ENCODE measurements around the gene DFFB.

The DFFB gene

DNA sequence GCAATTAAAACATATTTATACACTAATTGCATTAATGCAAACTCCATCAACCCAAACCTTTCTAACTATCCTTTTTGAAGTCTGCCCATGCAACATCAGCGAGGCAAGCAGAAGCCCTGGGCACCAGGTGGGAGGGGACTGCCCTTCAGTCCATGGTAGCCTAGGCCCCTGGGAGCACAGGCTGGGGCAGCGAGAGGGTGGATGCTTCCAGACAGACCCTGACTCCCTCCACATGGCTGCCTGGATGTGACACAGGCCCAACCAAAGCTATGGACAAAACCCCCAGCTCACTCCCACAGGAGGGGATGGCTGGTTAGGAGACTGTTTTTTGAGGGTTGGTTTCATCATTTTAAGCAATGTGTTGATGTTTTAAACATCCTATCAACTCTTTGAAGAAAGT is 43.2 kb upstream of the DFFB start:
- TF ChIP-seq SIN3A (IDR thresholded peaks at IDR 0.05; ENCODE audit: borderline replicate concordance, insufficient read depth, low read length): no peak
- no peak for TF ChIP-seq TAF1 (IDR thresholded peaks at IDR 0.05; ENCODE audit: borderline replicate concordance, insufficient read depth, low read length)

DNA sequence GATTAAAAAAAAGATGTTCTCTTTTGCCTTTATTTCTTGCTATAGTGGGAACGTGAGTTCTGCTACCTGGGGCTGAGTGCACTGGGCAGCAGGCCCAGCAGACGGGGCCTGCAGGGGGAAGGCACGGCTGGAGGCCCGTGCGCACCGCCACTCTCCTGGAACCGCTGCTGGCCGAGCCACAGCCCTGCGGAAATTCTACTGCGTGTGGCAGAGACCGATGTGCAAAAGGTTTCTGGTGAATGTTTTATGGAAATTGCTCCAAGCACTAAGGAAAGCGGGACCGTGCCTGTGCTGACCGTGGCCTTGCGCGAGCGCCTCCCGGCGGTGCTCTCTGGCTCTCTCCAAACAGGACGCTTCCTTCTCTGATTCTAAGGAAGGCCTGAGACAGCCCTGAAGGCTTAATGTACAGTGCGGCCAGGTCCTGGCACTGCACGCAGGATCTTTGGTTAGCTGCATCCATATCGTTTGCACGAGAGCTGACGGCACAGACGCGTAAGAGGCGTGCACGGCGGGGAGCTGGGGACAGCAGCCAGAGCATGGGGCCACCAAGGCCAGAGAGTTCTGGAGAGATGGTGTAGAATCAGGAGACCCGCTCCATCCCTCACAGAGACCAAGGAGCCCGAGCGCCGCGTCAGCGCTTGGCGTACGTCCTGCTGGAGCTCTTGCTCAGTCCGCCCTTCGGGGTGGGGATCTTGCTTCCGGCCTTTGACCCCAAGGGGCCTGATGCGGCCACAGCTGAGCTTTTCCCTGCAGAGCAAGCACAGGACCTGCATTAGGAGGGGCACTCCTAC is 42.3 kb upstream of the DFFB start:
- TF ChIP-seq FOXP2 (optimal IDR thresholded peaks at IDR 0.05; ENCODE audit: borderline replicate concordance, extremely low read depth, extremely low read length, insufficient read depth) (no peak), POLR2AphosphoS5 (IDR thresholded peaks at IDR 0.05; ENCODE audit: low read depth, low read length) (no peak), SIN3A (IDR thresholded peaks at IDR 0.05; ENCODE audit: borderline replicate concordance, insufficient read depth, low read length) (no peak), TAF1 (IDR thresholded peaks at IDR 0.05; ENCODE audit: borderline replicate concordance, insufficient read depth, low read length) (no peak)
- TF ChIP-seq, protein P1, sequence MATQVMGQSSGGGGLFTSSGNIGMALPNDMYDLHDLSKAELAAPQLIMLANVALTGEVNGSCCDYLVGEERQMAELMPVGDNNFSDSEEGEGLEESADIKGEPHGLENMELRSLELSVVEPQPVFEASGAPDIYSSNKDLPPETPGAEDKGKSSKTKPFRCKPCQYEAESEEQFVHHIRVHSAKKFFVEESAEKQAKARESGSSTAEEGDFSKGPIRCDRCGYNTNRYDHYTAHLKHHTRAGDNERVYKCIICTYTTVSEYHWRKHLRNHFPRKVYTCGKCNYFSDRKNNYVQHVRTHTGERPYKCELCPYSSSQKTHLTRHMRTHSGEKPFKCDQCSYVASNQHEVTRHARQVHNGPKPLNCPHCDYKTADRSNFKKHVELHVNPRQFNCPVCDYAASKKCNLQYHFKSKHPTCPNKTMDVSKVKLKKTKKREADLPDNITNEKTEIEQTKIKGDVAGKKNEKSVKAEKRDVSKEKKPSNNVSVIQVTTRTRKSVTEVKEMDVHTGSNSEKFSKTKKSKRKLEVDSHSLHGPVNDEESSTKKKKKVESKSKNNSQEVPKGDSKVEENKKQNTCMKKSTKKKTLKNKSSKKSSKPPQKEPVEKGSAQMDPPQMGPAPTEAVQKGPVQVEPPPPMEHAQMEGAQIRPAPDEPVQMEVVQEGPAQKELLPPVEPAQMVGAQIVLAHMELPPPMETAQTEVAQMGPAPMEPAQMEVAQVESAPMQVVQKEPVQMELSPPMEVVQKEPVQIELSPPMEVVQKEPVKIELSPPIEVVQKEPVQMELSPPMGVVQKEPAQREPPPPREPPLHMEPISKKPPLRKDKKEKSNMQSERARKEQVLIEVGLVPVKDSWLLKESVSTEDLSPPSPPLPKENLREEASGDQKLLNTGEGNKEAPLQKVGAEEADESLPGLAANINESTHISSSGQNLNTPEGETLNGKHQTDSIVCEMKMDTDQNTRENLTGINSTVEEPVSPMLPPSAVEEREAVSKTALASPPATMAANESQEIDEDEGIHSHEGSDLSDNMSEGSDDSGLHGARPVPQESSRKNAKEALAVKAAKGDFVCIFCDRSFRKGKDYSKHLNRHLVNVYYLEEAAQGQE (IDR thresholded peaks at IDR 0.05; ENCODE audit: insufficient read depth in 1 of 2, low read depth in 2 of 2, low read length in 2 of 2): no peak

DNA sequence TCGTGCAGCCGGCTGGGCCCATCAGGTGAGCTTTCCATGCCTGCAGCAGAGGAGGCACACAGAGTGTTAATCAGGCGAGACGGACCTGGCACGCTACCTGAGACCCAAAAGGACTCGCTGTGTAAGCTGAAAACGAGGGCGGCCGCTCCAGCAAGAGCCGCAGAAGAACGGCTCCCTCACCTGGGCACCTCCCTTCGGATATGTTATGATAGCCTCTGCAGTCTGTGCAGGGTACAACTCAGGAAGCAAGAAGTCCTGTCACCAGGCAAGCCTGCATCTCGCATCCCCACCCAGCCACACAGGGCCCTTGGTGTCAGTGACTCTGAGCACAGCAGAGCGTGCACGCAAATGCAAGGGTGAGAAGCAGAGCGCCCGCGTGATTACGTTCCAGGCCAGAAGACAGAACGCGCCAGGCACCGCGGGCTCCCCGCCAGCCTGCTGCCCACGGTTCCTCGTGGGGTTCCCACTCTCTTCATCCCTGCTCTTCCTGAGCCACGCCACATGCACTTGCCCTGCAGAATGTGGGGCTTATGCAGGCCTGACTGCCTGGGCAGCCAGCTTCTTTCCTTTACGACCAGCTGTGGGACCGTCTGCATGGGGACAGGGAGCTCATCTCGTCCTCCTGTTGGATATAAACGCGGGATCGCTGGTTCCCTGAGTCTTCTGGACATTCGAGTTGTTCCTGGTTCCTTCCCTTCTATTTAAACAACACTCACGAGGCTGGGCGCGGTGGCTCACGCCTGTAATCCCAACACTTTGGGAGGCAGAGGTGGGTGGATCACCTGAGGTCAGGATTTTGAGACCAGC is 40.7 kb upstream of the DFFB start:
- TF ChIP-seq, protein P1 (IDR thresholded peaks at IDR 0.05; ENCODE audit: insufficient read depth in 1 of 2, low read depth in 2 of 2, low read length in 2 of 2): no peak
- TF ChIP-seq POLR2AphosphoS5 (IDR thresholded peaks at IDR 0.05; ENCODE audit: low read depth, low read length): no peak
- TF ChIP-seq TAF1 (IDR thresholded peaks at IDR 0.05; ENCODE audit: borderline replicate concordance, insufficient read depth, low read length): no peak
- no peak for TF ChIP-seq FOXP2 (optimal IDR thresholded peaks at IDR 0.05; ENCODE audit: borderline replicate concordance, extremely low read depth, extremely low read length, insufficient read depth)
- TF ChIP-seq SIN3A (IDR thresholded peaks at IDR 0.05; ENCODE audit: borderline replicate concordance, insufficient read depth, low read length): no peak

DNA sequence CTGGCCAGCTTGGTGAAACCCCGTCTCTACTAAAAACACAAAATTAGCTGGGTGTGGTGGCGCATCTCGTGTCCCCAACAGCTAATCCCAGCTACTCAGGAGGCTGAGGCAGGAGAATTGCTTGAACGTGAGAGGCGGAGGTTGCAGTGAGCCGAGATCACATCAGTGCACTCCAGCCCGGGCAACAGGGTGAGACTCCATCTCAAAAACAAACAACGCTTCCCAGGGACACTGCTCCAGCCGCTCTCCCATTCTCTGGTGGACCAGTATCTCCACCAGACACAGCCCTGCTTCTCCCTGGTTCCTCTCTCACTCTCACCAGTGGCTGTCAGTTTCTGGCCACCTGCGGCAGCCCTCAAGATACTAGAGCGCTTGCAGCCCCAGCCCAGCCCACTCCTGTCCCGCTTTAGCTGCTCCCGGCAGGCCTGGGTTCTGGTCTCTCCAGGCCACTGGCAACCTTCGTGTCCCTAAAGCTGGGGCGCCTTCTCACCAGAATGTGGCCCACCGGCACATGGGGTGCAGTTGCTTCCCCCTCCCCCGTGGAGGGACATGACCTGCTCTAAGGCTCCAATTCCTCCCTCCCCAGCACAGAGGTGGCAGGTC is 40.0 kb upstream of the DFFB start:
- TF ChIP-seq SIN3A (IDR thresholded peaks at IDR 0.05; ENCODE audit: borderline replicate concordance, insufficient read depth, low read length) (no peak), FOXP2 (optimal IDR thresholded peaks at IDR 0.05; ENCODE audit: borderline replicate concordance, extremely low read depth, extremely low read length, insufficient read depth) (no peak), TAF1 (IDR thresholded peaks at IDR 0.05; ENCODE audit: borderline replicate concordance, insufficient read depth, low read length) (no peak), POLR2AphosphoS5 (IDR thresholded peaks at IDR 0.05; ENCODE audit: low read depth, low read length) (no peak)
- TF ChIP-seq, protein P1 (IDR thresholded peaks at IDR 0.05; ENCODE audit: insufficient read depth in 1 of 2, low read depth in 2 of 2, low read length in 2 of 2): no peak

DNA sequence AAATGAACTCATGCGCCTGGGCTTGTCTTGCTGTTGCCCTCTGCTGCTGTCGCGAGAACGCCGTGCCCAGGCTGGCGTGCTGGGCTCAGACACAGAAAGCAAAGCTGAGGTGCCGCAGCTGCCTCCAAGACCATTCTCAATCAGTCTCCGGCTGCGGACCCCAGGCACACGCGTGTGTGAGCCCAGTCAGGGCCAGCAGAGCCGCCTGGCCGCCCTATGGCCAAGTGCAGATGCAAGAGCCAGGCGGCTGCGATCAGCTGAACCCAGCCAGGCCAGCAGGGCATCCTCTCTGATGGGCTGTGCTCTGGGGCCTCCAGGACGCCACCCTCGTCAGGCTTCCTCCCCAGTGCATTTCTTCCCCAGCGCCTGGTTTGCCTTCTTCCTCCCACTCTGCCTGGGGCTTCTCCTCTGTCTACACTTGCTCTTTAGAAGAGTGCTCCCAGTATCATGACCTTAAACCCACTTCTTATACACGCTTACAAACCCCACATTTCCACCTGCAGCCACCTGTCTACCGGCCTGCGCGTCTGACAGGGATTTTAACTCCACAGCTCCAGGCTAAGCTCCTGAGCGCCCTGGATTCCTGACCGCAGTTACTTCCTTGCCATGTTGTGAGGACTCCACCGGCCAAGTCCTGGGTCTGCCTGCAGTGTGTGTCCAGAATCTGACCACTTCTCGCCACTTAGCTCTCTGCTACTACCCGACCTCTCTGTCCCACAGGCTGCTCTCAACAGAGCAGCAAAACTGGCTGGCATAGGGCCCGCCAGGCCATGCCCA is 39.3 kb upstream of the DFFB start:
- TF ChIP-seq, protein P1 (IDR thresholded peaks at IDR 0.05; ENCODE audit: insufficient read depth in 1 of 2, low read depth in 2 of 2, low read length in 2 of 2): no peak
- no peak for TF ChIP-seq TAF1 (IDR thresholded peaks at IDR 0.05; ENCODE audit: borderline replicate concordance, insufficient read depth, low read length)
- TF ChIP-seq FOXP2 (optimal IDR thresholded peaks at IDR 0.05; ENCODE audit: borderline replicate concordance, extremely low read depth, extremely low read length, insufficient read depth): no peak
- no peak for TF ChIP-seq SIN3A (IDR thresholded peaks at IDR 0.05; ENCODE audit: borderline replicate concordance, insufficient read depth, low read length)
- no peak for TF ChIP-seq POLR2AphosphoS5 (IDR thresholded peaks at IDR 0.05; ENCODE audit: low read depth, low read length)
